Measurements from ENCODE around the gene PLA2G2F.
A peak's percentile ranks its signal among the peaks of the same experiment; 100 is the strongest.

PLA2G2F gene

GRCh38 chr1:20191266-20191825, 52.2 kb downstream of the PLA2G2F start:
- TF ChIP-seq CTCF (IDR thresholded peaks at IDR 0.05): no peak

- TF ChIP-seq CTCF (IDR thresholded peaks at IDR 0.05): no peak
Measured at GRCh38 chr1:20192364-20192763, 53.2 kb downstream of the PLA2G2F start.

GRCh38 chr1:20192871-20193411, 53.8 kb downstream of the PLA2G2F start:
- TF ChIP-seq CTCF (IDR thresholded peaks at IDR 0.05): no peak

GRCh38 chr1:20194224-20194623, 55.1 kb downstream of the PLA2G2F start:
- TF ChIP-seq CTCF (IDR thresholded peaks at IDR 0.05): no peak

GRCh38 chr1:20194757-20195461, 55.8 kb downstream of the PLA2G2F start:
- TF ChIP-seq CTCF (IDR thresholded peaks at IDR 0.05): peak; percentile 67

- TF ChIP-seq CTCF (IDR thresholded peaks at IDR 0.05): no peak; the same call in 1 of the 2 replicates
Measured at GRCh38 chr1:20195462-20195780, 56.3 kb downstream of the PLA2G2F start.

GRCh38 chr1:20197329-20197791, 58.2 kb downstream of the PLA2G2F start:
- no peak for TF ChIP-seq CTCF (IDR thresholded peaks at IDR 0.05)

Data from LNCAP (cell line).